PC-3 (cell line): ENCODE data around the gene PITRM1. TPM values are rescaled to one million over a fixed set of nuclear protein-coding genes. Genes with fewer than 3 reads are reported as not detected.
"Not testable (repeated sequence)": the region's sequence is repeated elsewhere in the genome, so short reads cannot be mapped to it uniquely, and the experiment has no call there.

Source experiments
- ATAC-seq: fragments of 200-7000 bp; cut with Tn5 transposase; 2 replicates; pipeline ENCODE4 v1.9.1; 2020; ENCODE audit warnings: mild to moderate bottlenecking, moderate library complexity
- BruUV-seq: library from RNA; stranded (reverse); fragments of 400-500 nt; replicated peaks from 2 replicates; lab custom pipeline; 2021; lab: Mats Ljungman, UMichigan
- CTCF ChIA-PET: fragments of 300-600 bp; sonication (Branson Sonifier 250); formaldehyde crosslinking; loops from one replicate; lab custom pipeline; 2022; ENCODE audit warnings: antibody characterized with exemption; lab: Charles Lee
- POLR2A ChIA-PET: fragments of 300-600 bp; sonication (Branson Sonifier 250); formaldehyde crosslinking; loops from one replicate; lab custom pipeline; 2022; ENCODE audit warnings: antibody characterized with exemption; ENCODE audit not compliant: unreplicated experiment; lab: Charles Lee
- DNase-seq: peaks from one replicate; pipeline ENCODE4 v3.0.0-alpha.2; 2015
- H2AFZ ChIP-seq: fragments of 300-600 bp; sonication (generic); 2 replicates; pipeline ENCODE4 v1.6.0; 2016; ENCODE audit warnings: antibody characterized with exemption, low read length
- H3F3A ChIP-seq: fragments of 300-600 bp; sonication (generic); one replicate; pipeline ENCODE4 v1.6.0; 2017; ENCODE audit warnings: antibody characterized with exemption, low read length, control low read depth, mild to moderate bottlenecking; ENCODE audit not compliant: unreplicated experiment
- H3K27ac ChIP-seq: fragments of 300-600 bp; sonication (generic); 2 replicates; pipeline ENCODE4 v1.5.1; 2016; ENCODE audit warnings: mild to moderate bottlenecking, low read length
- H3K27me3 ChIP-seq: fragments of 300-600 bp; sonication (generic); 2 replicates; pipeline ENCODE4 v1.6.1; 2016; ENCODE audit warnings: low read length, mixed read lengths
- H3K36me3 ChIP-seq: fragments of 300-600 bp; sonication (generic); 2 replicates; pipeline ENCODE4 v1.6.1; 2016; ENCODE audit warnings: low read depth, mixed run types, low read length, mixed read lengths
- H3K4me1 ChIP-seq: fragments of 300-600 bp; sonication (generic); 2 replicates; pipeline ENCODE4 v1.5.1; 2016; ENCODE audit warnings: low read length; ENCODE audit not compliant: insufficient read depth
- H3K4me2 ChIP-seq: fragments of 300-600 bp; sonication (generic); 2 replicates; pipeline ENCODE4 v1.6.0; 2016; ENCODE audit warnings: low read length
- H3K4me3 ChIP-seq: fragments of 300-600 bp; sonication (generic); 2 replicates; pipeline ENCODE4 v1.5.1; 2016; ENCODE audit warnings: mild to moderate bottlenecking, low read length, mixed read lengths
- H3K79me2 ChIP-seq: fragments of 300-600 bp; sonication (generic); 2 replicates; pipeline ENCODE4 v1.6.1; 2017; ENCODE audit warnings: low read length, mixed read lengths
- H3K9ac ChIP-seq: fragments of 300-600 bp; sonication (generic); 2 replicates; pipeline ENCODE4 v1.6.0; 2016; ENCODE audit warnings: mild to moderate bottlenecking, low read length
- H3K9me2 ChIP-seq: fragments of 300-600 bp; sonication (generic); replicated peaks from 2 replicates; pipeline ENCODE4 v1.6.1; 2016; ENCODE audit warnings: mixed run types, low read length, mixed read lengths
- H3K9me3 ChIP-seq: fragments of 300-600 bp; sonication (generic); 2 replicates; pipeline ENCODE4 v1.6.1; 2016; ENCODE audit warnings: low read length, mixed read lengths
- H4K20me1 ChIP-seq: fragments of 300-600 bp; sonication (generic); 2 replicates; pipeline ENCODE4 v1.6.1; 2016; ENCODE audit warnings: low read length, mixed read lengths
- EZH2 ChIP-seq: fragments of 300-600 bp; sonication (generic); IDR thresholded peaks from one replicate; pipeline ENCODE4 v1.6.1; 2017; ENCODE audit warnings: antibody characterized with exemption, mild to moderate bottlenecking, low read length; ENCODE audit not compliant: unreplicated experiment
- EZH2phosphoT487 ChIP-seq: fragments of 300-600 bp; sonication (generic); IDR thresholded peaks from 2 replicates; pipeline ENCODE4 v1.6.1; 2018; ENCODE audit warnings: mild to moderate bottlenecking, antibody characterized with exemption, low read length, borderline replicate concordance
- intact Hi-C: fragments of 100-400 bp; cut with micrococcal nuclease; formaldehyde crosslinking; loops from 2 replicates; pipeline ENCODE4 v1.9.0; 2023
- total RNA-seq: library from RNA; depleted of rRNA; stranded (reverse); fragments of >200 nt; gene quantifications from 2 replicates; pipeline ENCODE4 v1.2.3, GENCODE V29; 2014
- TF ChIP-seq, protein P1 (sequence below): fragments of 300-600 bp; sonication (generic); conservative IDR thresholded peaks from 2 replicates; pipeline ENCODE4 v1.5.1; 2017; ENCODE audit warnings: antibody characterized with exemption, low read depth, mild to moderate bottlenecking, low read length

The PITRM1 gene
- total RNA-seq, 1 experiment from 2014 or later: 73.2 TPM

DNA sequence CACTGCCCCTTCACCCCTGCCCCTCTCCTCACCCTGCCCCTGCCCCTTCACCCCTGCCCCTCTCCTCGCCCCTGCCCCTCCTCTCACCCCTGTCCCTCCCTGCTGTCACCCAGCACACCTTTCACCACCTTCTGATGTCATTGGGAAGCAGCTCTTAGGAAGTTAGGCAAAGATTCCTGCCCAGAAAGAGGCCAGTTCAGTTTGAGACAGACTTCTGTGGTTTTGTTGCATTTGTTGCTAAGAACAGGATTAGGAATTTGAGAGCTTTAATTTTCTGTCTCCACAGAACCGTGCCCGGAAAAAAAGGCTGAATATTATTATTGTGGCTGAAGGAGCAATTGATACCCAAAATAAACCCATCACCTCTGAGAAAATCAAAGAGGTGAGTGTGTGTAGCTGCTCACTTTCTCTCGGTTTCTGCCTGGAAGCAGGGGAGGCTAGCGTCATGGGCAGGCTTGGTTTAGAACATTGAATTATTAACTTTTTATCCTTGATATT is 65.6 kb downstream of the PITRM1 start:
- Histone ChIP-seq H3K4me1 (no peaks in the 10 kb centered on the region), H3K27ac (no peak overlapping the region), H3K36me3 (no peaks in the 10 kb centered on the region; the same call in none of the 2 replicates), H3K79me2 (no peaks in the 10 kb centered on the region), H3K27me3 (no peaks in the 10 kb centered on the region), H3F3A (no peaks in the 10 kb centered on the region), H3K9me3 (no peaks in the 10 kb centered on the region), H3K4me2 (no peak overlapping the region), H3K9ac (no peak overlapping the region), H3K9me2 (no peaks in the 10 kb centered on the region), H4K20me1 (no peaks in the 10 kb centered on the region), H3K4me3 (no peak overlapping the region), H2AFZ (no peak overlapping the region)
- DNase-seq: no peak
- no TSS peak for BruUV-seq
- TF ChIP-seq, protein P1, sequence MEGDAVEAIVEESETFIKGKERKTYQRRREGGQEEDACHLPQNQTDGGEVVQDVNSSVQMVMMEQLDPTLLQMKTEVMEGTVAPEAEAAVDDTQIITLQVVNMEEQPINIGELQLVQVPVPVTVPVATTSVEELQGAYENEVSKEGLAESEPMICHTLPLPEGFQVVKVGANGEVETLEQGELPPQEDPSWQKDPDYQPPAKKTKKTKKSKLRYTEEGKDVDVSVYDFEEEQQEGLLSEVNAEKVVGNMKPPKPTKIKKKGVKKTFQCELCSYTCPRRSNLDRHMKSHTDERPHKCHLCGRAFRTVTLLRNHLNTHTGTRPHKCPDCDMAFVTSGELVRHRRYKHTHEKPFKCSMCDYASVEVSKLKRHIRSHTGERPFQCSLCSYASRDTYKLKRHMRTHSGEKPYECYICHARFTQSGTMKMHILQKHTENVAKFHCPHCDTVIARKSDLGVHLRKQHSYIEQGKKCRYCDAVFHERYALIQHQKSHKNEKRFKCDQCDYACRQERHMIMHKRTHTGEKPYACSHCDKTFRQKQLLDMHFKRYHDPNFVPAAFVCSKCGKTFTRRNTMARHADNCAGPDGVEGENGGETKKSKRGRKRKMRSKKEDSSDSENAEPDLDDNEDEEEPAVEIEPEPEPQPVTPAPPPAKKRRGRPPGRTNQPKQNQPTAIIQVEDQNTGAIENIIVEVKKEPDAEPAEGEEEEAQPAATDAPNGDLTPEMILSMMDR: no peak
- no peak for TF ChIP-seq EZH2phosphoT487
- no peak for TF ChIP-seq EZH2
- intact Hi-C loops: no loop called here
- POLR2A ChIA-PET: no interaction called here
- ATAC-seq: no peak
- CTCF ChIA-PET: no interaction called here

DNA sequence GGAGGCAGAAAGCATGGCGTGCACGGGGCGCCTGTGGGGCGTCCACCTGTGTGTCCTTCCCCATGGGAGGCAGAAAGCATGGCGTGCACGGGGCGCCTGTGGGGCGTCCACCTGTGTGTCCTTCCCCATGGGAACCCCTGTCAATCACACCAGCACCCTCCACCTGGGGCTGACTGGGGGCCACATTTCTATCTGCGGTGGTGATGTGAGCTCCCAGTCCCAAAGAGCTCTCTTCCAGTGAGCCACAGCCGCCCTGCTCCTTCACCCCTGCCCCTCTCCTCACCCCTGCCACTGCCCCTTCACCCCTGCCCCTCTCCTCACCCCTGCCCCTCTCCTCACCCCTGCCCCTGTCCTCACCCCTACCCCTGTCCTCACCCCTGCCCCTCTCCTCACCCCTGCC is 66.3 kb downstream of the PITRM1 start:
- H3K4me2 ChIP-seq, H3K9me3 ChIP-seq, H3K9me2 ChIP-seq, H2AFZ ChIP-seq, POLR2A ChIA-PET, intact Hi-C loops, H3K4me1 ChIP-seq, H4K20me1 ChIP-seq, H3K9ac ChIP-seq, H3K79me2 ChIP-seq, H3F3A ChIP-seq, H3K36me3 ChIP-seq, BruUV-seq, CTCF ChIA-PET, ATAC-seq, H3K4me3 ChIP-seq, H3K27ac ChIP-seq, DNase-seq, H3K27me3 ChIP-seq: not testable (repeated sequence)

DNA sequence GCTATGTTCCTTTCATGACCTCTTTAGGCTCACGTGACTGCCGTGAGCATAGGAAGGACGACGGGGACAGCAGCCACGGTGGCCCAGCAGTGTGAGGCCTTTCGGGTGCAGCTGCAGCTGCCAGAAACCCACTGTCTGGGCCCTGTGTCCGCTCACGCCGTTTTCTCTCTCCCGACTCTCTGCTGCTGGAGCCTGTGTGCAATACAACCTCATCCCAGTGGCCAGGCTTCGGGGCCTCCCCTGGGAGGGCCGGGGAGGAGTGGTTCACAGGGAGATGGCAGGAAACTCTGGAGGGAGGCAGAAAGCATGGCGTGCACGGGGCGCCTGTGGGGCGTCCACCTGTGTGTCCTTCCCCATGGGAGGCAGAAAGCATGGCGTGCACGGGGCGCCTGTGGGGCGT is 66.7 kb downstream of the PITRM1 start:
- ChIA-PET CTCF (no interaction called here), POLR2A (no interaction called here)
- no peak overlapping the region for H2AFZ ChIP-seq
- H4K20me1 ChIP-seq: no peaks in the 10 kb centered on the region
- BruUV-seq: no TSS peak
- H3K27ac ChIP-seq: no peak overlapping the region
- no peaks in the 10 kb centered on the region for H3K79me2 ChIP-seq
- DNase-seq: no peak
- no peaks in the 10 kb centered on the region; the same call in 1 of the 2 replicates for H3K36me3 ChIP-seq
- no peaks in the 10 kb centered on the region for H3F3A ChIP-seq
- no peaks in the 10 kb centered on the region for H3K27me3 ChIP-seq
- no peak overlapping the region for H3K4me2 ChIP-seq
- TF ChIP-seq, protein P1: no peak
- TF ChIP-seq EZH2 (no peak), EZH2phosphoT487 (no peak)
- no peak overlapping the region for H3K4me3 ChIP-seq
- H3K4me1 ChIP-seq: no peaks in the 10 kb centered on the region
- H3K9me2 ChIP-seq: no peaks in the 10 kb centered on the region
- intact Hi-C loops: no loop called here
- H3K9ac ChIP-seq: no peak overlapping the region
- no peak for ATAC-seq
- no peaks in the 10 kb centered on the region for H3K9me3 ChIP-seq
